DMS153 treated with DMSO at 0.1 percent for 48 hours (cell line): Measurements from ENCODE around the gene ABCA4.

ENCODE experiments used
- DNase-seq: peaks from one replicate; lab custom pipeline; 2025; ENCODE audit not compliant: unreplicated experiment; lab: John Stamatoyannopoulos, UW

Gene ABCA4

GRCh38 chr1:94122201-94122970 is 1.4 kb upstream of the ABCA4 start:
- DNase-seq: no peak

- no peak for DNase-seq
These were observed 468 bp upstream of the ABCA4 start for GRCh38 chr1:94121411-94121821.

- no peak for DNase-seq
These were observed 412 bp downstream of the ABCA4 start for GRCh38 chr1:94120570-94120901.

GRCh38 chr1:94119796-94120569 is 965 bp downstream of the ABCA4 start:
- no peak for DNase-seq

DNA sequence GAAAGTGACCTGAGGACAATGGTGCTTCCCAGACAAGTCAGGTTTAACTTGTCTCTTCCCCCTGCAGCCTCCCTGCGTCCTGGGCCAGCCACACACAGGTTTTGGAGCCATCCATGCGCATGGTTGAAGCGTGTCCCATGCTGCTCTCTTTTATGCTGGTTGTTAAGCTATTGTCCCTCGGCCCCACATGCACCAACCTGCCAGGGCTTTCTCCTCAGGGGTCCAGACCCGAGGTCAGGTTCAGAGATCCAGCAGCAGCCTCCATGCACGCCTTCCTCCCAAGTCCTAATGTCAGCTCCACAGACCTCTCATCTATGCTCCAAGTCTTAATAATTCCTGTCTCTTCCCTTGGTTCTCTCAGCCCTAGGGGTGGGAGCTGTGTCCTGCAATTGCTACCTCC is 1.6 kb downstream of the ABCA4 start:
- DNase-seq: no peak

GRCh38 chr1:94118471-94118870 is 2.5 kb downstream of the ABCA4 start:
- no peak for DNase-seq

DNA sequence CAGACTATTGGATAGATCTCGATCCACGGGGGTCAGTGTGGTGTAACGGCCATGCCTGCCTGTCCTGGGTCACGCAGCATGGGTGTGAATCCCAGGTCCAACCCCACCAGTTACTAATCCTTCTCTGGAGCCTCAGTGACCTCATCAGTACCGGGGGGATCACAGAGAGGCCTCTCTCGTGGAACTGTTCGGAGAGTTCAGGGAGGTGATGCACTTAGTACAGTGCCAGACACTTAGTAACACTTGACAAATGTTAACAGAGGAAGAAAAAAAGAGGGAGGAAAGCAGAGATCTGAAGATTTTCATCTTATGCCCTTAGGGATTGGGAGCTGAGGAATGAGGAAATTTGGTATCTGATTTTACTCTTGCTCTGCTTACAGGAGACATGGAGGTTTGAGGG is 2.9 kb downstream of the ABCA4 start:
- no peak for DNase-seq

DNA sequence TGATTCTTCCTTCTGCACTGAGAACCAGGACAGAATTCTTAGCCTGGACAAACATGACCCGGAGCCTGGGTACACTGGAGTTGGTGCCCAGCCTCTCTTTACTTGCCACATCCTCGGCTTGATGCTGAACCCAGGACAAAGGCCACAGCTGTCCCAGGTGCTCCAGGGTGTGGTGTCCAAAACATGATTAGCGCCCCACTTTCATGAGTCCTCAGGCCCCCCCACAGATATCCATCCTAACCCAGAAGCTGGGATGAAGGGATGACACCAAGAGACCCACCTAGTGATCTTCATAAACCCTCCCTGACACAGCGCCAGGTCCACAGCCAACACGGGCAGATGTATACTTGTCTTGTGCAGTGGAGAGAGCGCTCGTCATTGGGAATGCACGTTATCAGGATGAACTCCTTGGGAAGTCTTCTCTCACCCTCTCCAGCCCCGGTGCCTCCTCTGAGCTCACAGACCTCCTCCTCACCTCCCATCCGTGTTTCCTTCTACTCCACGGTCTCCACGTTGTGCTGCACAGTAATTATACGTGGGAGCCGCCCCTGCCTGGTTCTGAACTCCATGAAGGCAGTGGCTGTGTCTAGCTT is 3.6 kb downstream of the ABCA4 start:
- DNase-seq: no peak

GRCh38 chr1:94115900-94116436 is 5.0 kb downstream of the ABCA4 start:
- DNase-seq: no peak

GRCh38 chr1:94115254-94115899 is 5.6 kb downstream of the ABCA4 start:
- DNase-seq: no peak

GRCh38 chr1:94113589-94114226 is 7.2 kb downstream of the ABCA4 start:
- no peak for DNase-seq

- DNase-seq: no peak
These were observed 9.1 kb downstream of the ABCA4 start for GRCh38 chr1:94111879-94112278.

DNA sequence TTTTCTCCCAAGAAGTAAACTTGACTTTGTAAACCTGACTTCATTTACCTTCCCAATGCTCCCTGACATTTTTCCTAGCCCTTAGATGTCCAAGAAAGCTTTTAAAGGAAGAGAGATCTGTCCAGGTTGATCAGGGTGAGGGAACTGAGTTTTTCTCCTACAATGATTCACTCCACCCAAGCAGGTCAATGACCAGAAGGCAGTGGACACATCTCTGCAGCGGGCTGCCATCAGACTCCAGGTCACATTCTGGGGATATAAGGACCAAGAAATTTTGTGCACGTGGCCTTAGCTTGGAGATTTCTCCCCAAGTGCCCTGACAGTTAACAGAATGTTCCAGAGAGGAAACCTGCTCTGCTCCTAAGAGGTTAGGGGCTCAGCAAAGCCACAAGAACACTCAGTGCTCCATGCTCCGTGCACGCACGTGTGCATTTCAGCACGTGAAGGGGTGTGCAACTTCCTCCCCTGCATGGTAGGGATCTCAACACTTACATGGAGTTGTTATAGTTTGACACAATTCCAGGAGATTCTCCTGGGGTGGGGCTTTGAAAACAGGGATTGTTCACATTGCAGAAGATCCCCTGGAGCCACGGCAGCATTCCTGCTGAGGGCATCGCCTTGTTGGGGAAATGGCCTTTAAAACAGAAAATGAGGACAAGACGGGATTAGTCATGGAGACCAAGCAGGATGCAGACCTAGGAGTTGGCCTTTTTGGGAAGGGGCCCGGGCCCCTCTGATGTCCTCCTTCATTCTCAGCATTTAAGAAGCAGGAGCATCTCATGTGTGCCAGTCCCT is 9.8 kb downstream of the ABCA4 start:
- no peak for DNase-seq

DNA sequence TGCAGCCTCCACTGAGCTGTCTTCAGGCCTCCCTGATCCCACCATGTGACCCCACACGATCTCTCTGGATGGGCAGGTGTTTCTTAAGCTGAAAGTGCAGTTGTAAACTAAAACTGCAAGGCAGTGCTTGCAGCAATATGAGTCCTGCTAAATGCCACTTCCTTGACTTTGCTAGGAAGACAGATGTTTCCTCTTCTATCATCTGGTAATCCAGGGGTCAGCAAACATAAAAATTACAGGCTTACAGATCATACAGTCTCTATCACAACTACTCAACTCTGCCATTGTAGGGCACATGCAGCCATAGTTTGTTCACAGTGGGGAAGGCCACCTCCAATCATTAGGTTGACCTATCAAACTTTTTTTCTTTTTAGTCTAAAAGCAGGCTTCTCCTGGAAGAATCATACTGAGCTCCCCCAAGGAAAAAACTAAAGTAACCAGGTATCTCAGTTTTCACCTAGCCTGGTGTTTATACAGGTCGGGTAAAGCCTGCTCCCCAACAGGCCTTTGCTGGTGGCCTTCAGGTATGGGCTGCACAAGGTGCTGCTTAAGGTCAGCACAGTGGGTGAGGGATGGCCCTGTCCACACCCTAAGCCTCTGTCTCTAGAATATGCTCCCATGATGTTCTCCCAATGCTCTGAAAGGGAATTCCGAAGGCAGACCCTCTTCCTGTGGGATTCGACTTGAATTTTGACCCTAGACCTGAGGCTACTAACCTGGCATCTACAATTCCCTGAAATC is 10.8 kb downstream of the ABCA4 start:
- DNase-seq: no peak

GRCh38 chr1:94109478-94109877 is 11.5 kb downstream of the ABCA4 start:
- no peak for DNase-seq

GRCh38 chr1:94107141-94107540 is 13.8 kb downstream of the ABCA4 start:
- no peak for DNase-seq

GRCh38 chr1:94106716-94107115 is 14.2 kb downstream of the ABCA4 start:
- no peak for DNase-seq

DNA sequence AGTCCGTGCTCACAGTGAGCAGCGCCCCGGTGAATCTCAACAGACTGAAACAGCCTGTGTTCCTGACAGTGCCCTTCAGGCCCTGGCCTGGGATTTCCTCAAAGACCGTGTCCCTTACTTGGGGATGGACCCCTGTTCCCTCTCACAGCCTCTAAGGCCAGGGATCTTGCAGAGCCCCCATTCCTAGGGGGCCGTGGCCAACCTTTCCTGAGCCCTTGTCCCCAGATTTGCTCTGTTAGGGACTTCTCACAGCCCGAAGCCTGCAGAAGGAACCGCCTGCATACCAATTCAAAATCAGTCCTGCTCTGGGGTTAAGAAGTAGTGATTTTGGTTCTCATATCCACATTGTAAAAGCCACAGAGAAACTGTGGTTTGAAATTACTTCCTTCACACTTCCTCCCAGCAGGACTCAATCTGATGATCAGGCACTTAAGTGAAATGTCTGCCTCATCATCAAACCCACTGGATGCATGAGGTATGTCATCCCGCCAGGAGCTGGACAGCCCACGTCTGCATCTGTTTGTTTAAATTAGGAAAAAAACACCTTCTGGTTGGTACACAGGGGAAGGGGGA is 14.9 kb downstream of the ABCA4 start:
- no peak for DNase-seq

- DNase-seq: no peak
These were observed 15.4 kb downstream of the ABCA4 start for GRCh38 chr1:94105581-94105952.
